Parathyroid adenoma (tissue), 2 donors: ENCODE data around the gene ACTN1.

Experiments
- H2AFZ ChIP-seq: fragments of 300-600 bp; sonication (generic); one replicate; pipeline ENCODE4 v1.7.0; 2017; ENCODE audit warnings: antibody characterized with exemption, mild to moderate bottlenecking
- H3K27ac ChIP-seq: fragments of 300-600 bp; sonication (generic); one replicate; pipeline ENCODE4 v1.7.0; 2017
- H3K27me3 ChIP-seq: fragments of 300-600 bp; sonication (generic); one replicate; pipeline ENCODE4 v1.7.0; 2017; ENCODE audit warnings: low read length; ENCODE audit not compliant: control insufficient read depth, insufficient read depth
- H3K36me3 ChIP-seq: fragments of 300-600 bp; sonication (generic); one replicate; pipeline ENCODE4 v1.7.0; 2017; ENCODE audit warnings: low read length; ENCODE audit not compliant: control insufficient read depth, insufficient read depth
- H3K4me1 ChIP-seq: fragments of 300-600 bp; sonication (generic); one replicate; pipeline ENCODE4 v1.7.0; 2017; ENCODE audit warnings: control low read depth
- H3K4me2 ChIP-seq: fragments of 300-600 bp; sonication (generic); one replicate; pipeline ENCODE4 v1.7.0; 2017; ENCODE audit warnings: low read length
- H3K4me3 ChIP-seq: fragments of 300-600 bp; sonication (generic); one replicate; pipeline ENCODE4 v1.7.0; 2017; ENCODE audit warnings: low read depth, low read length
- H3K79me2 ChIP-seq: fragments of 300-600 bp; sonication (generic); one replicate; pipeline ENCODE4 v1.7.0; 2017; ENCODE audit warnings: control low read depth
- H3K9ac ChIP-seq: fragments of 300-600 bp; sonication (generic); one replicate; pipeline ENCODE4 v1.7.0; 2017; ENCODE audit warnings: mild to moderate bottlenecking
- H3K9me3 ChIP-seq: fragments of 300-600 bp; sonication (generic); one replicate; pipeline ENCODE4 v1.7.0; 2017; ENCODE audit warnings: low read length; ENCODE audit not compliant: control insufficient read depth
- TF ChIP-seq, protein P1 (sequence below): fragments of 300-600 bp; sonication (generic); IDR thresholded peaks from one replicate; pipeline ENCODE4 v1.7.0; 2017; ENCODE audit warnings: antibody characterized with exemption, mild to moderate bottlenecking
- donor health status: primary hyperparathyroidism.

ACTN1 gene

GRCh38 chr14:68960123-68960522 lies 19.0 kb downstream of the ACTN1 start:
- no peak overlapping the region for H3K4me3 ChIP-seq
- no peaks in the 10 kb centered on the region for H3K4me1 ChIP-seq
- H2AFZ ChIP-seq: no peak overlapping the region
- no peaks in the 10 kb centered on the region for H3K27me3 ChIP-seq
- no peaks in the 10 kb centered on the region for H3K9me3 ChIP-seq
- H3K9ac ChIP-seq: no peak overlapping the region
- H3K27ac ChIP-seq: no peak overlapping the region
- TF ChIP-seq, protein P1, sequence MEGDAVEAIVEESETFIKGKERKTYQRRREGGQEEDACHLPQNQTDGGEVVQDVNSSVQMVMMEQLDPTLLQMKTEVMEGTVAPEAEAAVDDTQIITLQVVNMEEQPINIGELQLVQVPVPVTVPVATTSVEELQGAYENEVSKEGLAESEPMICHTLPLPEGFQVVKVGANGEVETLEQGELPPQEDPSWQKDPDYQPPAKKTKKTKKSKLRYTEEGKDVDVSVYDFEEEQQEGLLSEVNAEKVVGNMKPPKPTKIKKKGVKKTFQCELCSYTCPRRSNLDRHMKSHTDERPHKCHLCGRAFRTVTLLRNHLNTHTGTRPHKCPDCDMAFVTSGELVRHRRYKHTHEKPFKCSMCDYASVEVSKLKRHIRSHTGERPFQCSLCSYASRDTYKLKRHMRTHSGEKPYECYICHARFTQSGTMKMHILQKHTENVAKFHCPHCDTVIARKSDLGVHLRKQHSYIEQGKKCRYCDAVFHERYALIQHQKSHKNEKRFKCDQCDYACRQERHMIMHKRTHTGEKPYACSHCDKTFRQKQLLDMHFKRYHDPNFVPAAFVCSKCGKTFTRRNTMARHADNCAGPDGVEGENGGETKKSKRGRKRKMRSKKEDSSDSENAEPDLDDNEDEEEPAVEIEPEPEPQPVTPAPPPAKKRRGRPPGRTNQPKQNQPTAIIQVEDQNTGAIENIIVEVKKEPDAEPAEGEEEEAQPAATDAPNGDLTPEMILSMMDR: no peak
- peaks cover 2% of the 10 kb centered on the region for H3K79me2 ChIP-seq
- H3K4me2 ChIP-seq: no peak overlapping the region
- H3K36me3 ChIP-seq: no peaks in the 10 kb centered on the region

DNA sequence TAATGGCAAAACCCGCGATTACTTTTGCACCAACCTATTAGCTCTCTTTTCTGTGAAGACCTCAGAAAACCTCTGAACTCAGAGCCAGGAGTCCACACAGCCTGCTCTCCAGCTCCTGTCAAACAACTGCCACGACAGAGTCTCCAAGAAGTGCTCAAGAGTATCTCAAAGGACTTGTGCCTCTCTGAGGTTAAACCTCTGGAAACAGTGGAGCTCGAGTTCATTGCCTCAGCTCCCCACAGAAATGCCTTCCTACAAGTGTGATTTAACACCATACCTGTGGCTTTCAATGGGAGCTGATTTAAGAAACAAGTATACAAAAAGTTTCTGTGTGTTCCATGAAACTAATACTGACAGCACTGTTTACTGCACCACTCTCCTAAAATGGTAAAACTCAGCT lies 20.1 kb downstream of the ACTN1 start:
- H3K36me3 ChIP-seq: no peaks in the 10 kb centered on the region

DNA sequence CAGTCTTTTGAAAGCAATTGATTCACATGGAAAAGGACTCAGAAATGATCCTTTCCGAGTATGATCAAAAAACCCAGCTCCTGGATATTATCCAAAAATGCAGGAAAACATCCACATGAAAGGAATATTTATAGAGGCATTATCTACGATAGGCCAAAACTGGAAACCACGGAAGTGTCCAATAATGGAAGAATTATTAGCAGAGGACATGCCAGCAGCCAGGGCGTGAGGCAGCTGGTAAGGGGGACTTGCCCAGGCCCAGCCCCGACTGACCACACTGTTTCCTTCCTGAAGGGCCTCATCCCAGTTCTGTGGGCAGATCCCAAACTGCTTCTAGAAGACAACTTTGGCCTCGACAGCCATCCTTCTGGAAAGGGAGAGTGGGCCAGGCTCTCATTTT lies 20.5 kb downstream of the ACTN1 start:
- no peak overlapping the region for H3K4me2 ChIP-seq
- H3K4me1 ChIP-seq: no peaks in the 10 kb centered on the region
- no peaks in the 10 kb centered on the region for H3K27me3 ChIP-seq
- no peak overlapping the region for H3K4me3 ChIP-seq
- H3K79me2 ChIP-seq: peaks cover 2% of the 10 kb centered on the region
- no peak overlapping the region for H2AFZ ChIP-seq
- no peak overlapping the region for H3K27ac ChIP-seq
- H3K36me3 ChIP-seq: no peaks in the 10 kb centered on the region
- H3K9ac ChIP-seq: no peak overlapping the region
- no peaks in the 10 kb centered on the region for H3K9me3 ChIP-seq
- TF ChIP-seq, protein P1: no peak

More for the DNA sequence above, 20.1 kb downstream of the ACTN1 start:
- no peak overlapping the region for H3K27ac ChIP-seq
- H2AFZ ChIP-seq: no peak overlapping the region
- no peak overlapping the region for H3K9ac ChIP-seq
- TF ChIP-seq, protein P1: no peak
- H3K4me3 ChIP-seq: no peak overlapping the region
- H3K79me2 ChIP-seq: peaks cover 2% of the 10 kb centered on the region
- H3K9me3 ChIP-seq: no peaks in the 10 kb centered on the region
- H3K27me3 ChIP-seq: no peaks in the 10 kb centered on the region
- no peak overlapping the region for H3K4me2 ChIP-seq
- H3K4me1 ChIP-seq: no peaks in the 10 kb centered on the region

DNA sequence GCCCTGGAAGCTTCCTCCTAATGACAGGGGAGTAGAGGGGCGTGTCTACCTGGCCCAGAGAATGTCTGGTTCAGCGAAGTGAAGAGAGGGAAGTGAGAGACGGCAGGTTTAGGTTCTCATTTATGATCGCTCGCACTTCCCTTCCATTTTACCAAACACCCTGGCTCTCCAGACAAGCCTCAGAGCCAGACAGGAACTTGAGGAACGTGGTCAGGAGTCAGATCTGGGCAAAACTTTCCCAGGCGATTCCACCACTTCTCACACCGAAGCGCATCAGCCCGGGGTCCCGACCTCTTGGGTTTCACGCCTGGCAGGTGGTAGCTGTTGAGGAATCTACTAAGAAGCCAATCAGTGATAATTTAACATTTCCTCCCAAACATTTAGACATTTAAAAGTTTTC lies 21.3 kb downstream of the ACTN1 start:
- no peaks in the 10 kb centered on the region for H3K36me3 ChIP-seq
- no peak overlapping the region for H3K4me2 ChIP-seq
- H2AFZ ChIP-seq: no peak overlapping the region
- H3K9me3 ChIP-seq: no peaks in the 10 kb centered on the region
- no peak overlapping the region for H3K9ac ChIP-seq
- no peak overlapping the region for H3K27ac ChIP-seq
- no peaks in the 10 kb centered on the region for H3K27me3 ChIP-seq
- TF ChIP-seq, protein P1: no peak
- H3K4me3 ChIP-seq: no peak overlapping the region
- peaks cover 2% of the 10 kb centered on the region for H3K79me2 ChIP-seq
- no peaks in the 10 kb centered on the region for H3K4me1 ChIP-seq

- Histone ChIP-seq H3K27me3 (no peaks in the 10 kb centered on the region), H3K79me2 (peaks cover 2% of the 10 kb centered on the region), H3K9ac (no peak overlapping the region), H3K27ac (no peak overlapping the region), H3K4me1 (no peaks in the 10 kb centered on the region), H3K9me3 (no peaks in the 10 kb centered on the region), H2AFZ (no peak overlapping the region), H3K4me3 (no peak overlapping the region), H3K36me3 (no peaks in the 10 kb centered on the region), H3K4me2 (no peak overlapping the region)
- TF ChIP-seq, protein P1: no peak
Measured at GRCh38 chr14:68956724-68957123, 22.4 kb downstream of the ACTN1 start.
